Thymus (tissue), 11 donors: ENCODE results near the gene VILL. TPM values are rescaled to one million over a fixed set of nuclear protein-coding genes. Genes with fewer than 3 reads are reported as not detected.
"Not testable (repeated sequence)": the region's sequence is repeated elsewhere in the genome, so short reads cannot be mapped to it uniquely, and the experiment has no call there.

Source experiments
- DNase-seq, 9 donors: peaks; one replicate each; pipeline ENCODE4 v3.0.0-alpha.2; 2013; ENCODE audit warnings: low spot score in 9 of 9, low read depth in 6 of 9, missing footprints in 1 of 9
- H3K27ac ChIP-seq, 2 donors: one replicate each; pipeline ENCODE4 v1.5.1; 2013; ENCODE audit warnings: control low read depth in 1 of 2, low read depth in 1 of 2, low read length in 1 of 2, mild to moderate bottlenecking in 1 of 2, moderate library complexity in 1 of 2
- H3K27me3 ChIP-seq, 2 donors: one replicate each; pipeline ENCODE4 v1.5.1; 2013; ENCODE audit warnings: low read length in 1 of 2; ENCODE audit not compliant: control insufficient read depth in 2 of 2, insufficient read depth in 1 of 2
- H3K36me3 ChIP-seq, 2 donors: one replicate each; pipeline ENCODE4 v1.5.1; 2013; ENCODE audit warnings: low read length in 1 of 2, mild to moderate bottlenecking in 1 of 2, moderate library complexity in 1 of 2; ENCODE audit not compliant: control insufficient read depth in 2 of 2, insufficient read depth in 2 of 2
- H3K4me1 ChIP-seq, 2 donors: one replicate each; pipeline ENCODE4 v1.5.1; 2013; ENCODE audit warnings: low read length in 2 of 2; ENCODE audit not compliant: control insufficient read depth in 2 of 2, insufficient read depth in 2 of 2
- H3K4me3 ChIP-seq, 2 donors: one replicate each; pipeline ENCODE4 v1.5.1; 2013; ENCODE audit warnings: low read length in 2 of 2, control low read depth in 1 of 2, mild to moderate bottlenecking in 1 of 2
- H3K9me3 ChIP-seq, 2 donors: one replicate each; pipeline ENCODE4 v1.5.1; 2013; ENCODE audit warnings: low read length in 1 of 2, mild to moderate bottlenecking in 1 of 2; ENCODE audit not compliant: control insufficient read depth in 2 of 2, insufficient read depth in 1 of 2
- whole genome bisulfite sequencing: extraction: QIAGEN DNeasy Blood & Tissue Kit; methylation state at CpG from one replicate; pipeline ENCODE4 v1.1.7; 2013; 5-methylcytosine and 5-hydroxymethylcytosine counted together
- polyA plus RNA-seq: library from polyadenylated mRNA; stranded (reverse); fragments of 200-250 nt; gene quantifications from one replicate; pipeline ENCODE4 v1.2.3, GENCODE V29; 2013
- total RNA-seq: library from RNA; stranded (reverse); fragments of 120-200 nt; gene quantifications from one replicate; pipeline ENCODE4 v1.2.4, GENCODE V29; 2013
- donor health status: healthy.

VILL gene
- total and polyA plus RNA-seq, 2 donors = 13.0 to 24.5 TPM

DNA sequence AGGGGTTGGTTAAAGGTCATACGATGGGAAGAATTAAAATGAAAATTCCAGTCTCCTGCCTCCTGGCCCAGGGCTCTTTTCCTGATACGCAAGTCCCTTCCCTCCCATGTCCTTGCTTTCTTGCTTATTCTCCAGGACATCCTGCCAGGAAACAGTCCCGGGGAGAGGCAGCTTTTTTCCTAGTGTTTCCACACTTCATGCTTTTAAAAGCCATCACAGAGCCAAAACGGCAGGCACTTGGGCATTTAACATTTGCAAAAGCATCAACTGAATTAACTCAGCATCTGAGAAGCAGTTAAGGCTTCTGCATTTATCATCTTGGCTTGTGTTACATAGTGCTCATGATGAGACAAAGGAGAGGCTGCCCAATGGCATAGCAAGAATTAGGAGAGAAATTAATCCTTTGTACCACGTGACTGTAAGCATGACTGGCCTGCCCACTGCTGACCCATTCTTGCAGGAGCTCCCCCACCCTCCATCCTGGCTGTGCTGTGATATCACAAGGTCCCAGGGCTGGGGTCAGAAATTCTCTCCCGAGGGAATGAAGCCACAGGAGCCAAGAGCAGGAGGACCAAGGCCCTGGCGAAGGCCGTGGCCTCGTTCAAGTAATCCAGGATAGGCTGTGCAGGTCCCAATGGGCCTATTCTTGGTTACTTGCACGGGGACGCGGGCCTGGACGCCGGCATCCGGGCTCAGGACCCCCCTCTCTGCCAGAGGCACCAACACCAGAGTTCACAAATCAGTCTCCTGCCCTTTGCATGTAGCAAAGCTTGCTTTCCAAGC lies 21.6 kb upstream of the VILL start:
- no peak overlapping the region for H3K4me3 ChIP-seq
- WGBS = 97% methylated on average over 15 of the region's 15 CpGs
- no peak for DNase-seq
- H3K4me1 ChIP-seq = peaks cover 0 to 10% of the 10 kb centered on the region in 2 donors
- H3K27me3 ChIP-seq = no peaks in the 10 kb centered on the region
- H3K27ac ChIP-seq = no peak overlapping the region
- no peaks in the 10 kb centered on the region for H3K9me3 ChIP-seq
- H3K36me3 ChIP-seq = no peaks in the 10 kb centered on the region

DNA sequence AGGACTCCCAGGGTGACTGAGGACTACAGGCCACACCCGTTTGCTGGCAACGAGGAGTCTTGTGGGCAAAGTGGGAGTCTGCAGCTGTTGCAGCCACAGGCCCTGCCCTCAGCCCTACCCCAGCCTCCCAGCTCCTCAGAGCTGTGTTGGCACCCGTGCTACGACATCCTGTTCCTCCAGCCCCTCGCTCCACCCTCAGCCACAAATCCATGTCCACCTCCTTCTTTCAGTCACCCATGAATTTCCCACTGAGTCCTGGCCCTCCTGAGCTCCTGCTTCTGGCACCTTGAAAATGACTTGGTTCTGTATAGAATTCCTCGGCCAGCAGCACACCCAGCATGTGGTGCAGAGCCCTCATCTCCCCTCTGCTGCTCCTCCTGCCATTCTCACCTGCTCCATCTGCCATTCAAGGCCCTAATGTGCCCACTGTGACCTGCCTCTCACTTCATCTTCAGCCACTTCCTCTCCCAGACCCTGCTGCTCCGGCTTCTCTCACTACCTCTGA lies 20.9 kb upstream of the VILL start:
- no peaks in the 10 kb centered on the region for H3K27me3 ChIP-seq
- WGBS = 47% methylated on average over 7 of the region's 7 CpGs
- H3K9me3 ChIP-seq = no peaks in the 10 kb centered on the region
- H3K4me3 ChIP-seq = no peak overlapping the region
- no peaks in the 10 kb centered on the region for H3K36me3 ChIP-seq
- H3K27ac ChIP-seq = no peak overlapping the region
- peaks cover 0 to 10% of the 10 kb centered on the region in 2 donors for H3K4me1 ChIP-seq
- no peak for DNase-seq

DNA sequence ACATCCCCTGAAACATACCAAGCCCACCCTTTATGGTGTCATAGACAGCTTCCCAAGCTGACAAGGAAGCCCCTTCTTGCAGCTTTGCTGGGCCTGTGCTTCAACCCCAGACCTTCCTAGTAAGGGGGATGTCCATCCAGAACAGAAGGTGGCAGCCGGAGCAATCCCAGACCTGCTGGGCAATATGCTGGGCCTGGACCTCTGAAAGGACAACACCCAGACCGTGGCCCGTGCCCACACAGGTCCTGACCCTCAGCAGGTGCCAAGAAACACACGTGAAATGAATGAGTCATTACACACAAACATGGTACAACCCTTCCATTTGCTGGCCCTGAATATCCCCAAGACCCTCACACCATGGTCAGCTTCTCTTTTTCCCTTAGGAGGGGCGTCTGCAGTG lies 19.8 kb upstream of the VILL start:
- 96% methylated on average over 5 of the region's 5 CpGs for WGBS
- Histone ChIP-seq H3K4me1 (peaks cover 0 to 13% of the 10 kb centered on the region in 2 donors), H3K36me3 (peaks cover 3 to 4% of the 10 kb centered on the region in 2 donors), H3K4me3 (no peak overlapping the region), H3K27ac (no peak overlapping the region), H3K27me3 (no peaks in the 10 kb centered on the region), H3K9me3 (no peaks in the 10 kb centered on the region)
- DNase-seq = no peak

DNA sequence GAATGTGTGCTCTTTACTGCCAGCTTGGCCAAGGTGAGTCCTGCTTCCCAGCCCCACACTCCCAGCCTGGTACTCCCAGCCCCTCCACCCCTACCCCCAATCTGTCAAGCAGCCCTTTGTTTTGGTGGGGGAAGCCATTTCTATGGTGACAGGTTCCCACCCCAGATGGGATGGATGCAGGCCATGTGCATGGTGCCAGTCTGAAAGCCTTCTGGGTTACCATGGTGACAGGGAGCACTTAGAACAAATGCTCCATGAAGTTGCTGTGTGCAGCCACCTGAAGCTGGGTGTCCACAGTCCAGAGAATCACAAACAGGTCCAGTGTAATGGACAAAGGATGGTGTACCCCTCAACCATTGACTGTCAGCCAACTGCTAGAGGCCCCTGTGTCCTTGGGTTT lies 19.1 kb upstream of the VILL start:
- peaks cover 4 to 8% of the 10 kb centered on the region in 2 donors for H3K36me3 ChIP-seq
- peaks cover 0 to 13% of the 10 kb centered on the region in 2 donors for H3K4me1 ChIP-seq

DNA sequence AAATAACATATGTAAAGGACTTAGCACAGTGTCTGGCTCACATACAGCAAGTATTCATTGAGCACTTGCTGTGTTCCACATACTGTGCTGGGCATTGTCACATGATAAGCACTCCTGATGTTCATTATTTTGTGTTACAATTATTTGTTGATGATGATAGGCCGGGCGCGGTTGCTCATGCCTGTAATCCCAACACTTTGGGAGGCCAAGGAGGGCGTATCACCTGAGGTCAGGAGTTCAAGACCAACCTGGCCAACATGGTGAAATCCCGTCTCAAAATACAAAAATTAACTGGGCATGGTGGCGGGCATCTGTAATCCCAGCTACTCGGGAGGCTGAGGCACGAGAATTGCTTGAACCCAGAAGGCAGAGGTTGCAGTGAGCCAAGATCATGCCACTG lies 18.5 kb upstream of the VILL start:
- not testable (repeated sequence) for H3K4me3 ChIP-seq, DNase-seq, H3K27ac ChIP-seq, H3K27me3 ChIP-seq, H3K36me3 ChIP-seq, H3K9me3 ChIP-seq
- WGBS = 98% methylated on average over 8 of the region's 8 CpGs
- peaks cover 0 to 13% of the 10 kb centered on the region in 2 donors for H3K4me1 ChIP-seq

More for the DNA sequence above, 19.1 kb upstream of the VILL start:
- DNase-seq = no peak
- no peaks in the 10 kb centered on the region for H3K9me3 ChIP-seq
- H3K27ac ChIP-seq = no peak overlapping the region
- H3K27me3 ChIP-seq = no peaks in the 10 kb centered on the region
- H3K4me3 ChIP-seq = no peak overlapping the region

DNA sequence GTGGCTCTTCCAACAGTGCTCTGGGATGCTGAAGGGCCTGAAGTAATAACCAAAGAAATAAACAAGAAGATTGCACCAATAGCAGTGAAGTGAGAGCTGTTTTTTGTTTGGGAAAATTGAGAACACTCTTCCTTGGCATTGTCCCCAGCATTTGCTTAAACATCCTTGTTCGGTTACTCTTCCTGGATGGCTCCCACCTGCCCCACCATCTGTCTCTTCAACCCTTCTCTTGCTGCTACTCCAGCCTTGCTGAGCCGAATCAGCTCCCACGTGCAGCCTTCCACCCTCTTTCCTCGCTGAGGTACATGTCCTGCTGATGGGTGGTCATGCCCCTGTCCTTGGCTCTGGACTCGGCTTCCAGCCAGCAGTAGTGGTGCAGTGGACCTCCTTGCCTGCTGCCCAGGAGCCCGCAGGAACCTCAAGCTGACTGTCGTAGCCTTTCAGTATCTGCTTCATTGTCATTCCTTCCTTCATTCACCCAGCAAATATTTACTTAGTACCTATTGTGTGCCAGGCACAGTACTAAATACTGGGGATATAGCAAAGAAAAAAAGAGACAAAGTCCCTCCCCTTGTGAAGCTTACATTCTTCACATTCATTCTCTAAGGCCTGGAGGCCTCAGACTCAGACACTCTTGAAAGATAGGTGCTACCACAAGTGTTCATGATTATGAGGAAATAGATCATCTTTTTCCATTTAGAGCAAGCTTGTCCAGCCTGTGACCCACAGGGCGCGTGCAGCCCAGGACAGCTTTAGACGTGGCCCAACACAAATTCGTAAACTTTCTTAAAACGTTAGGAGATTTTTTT lies 17.1 kb upstream of the VILL start:
- Histone ChIP-seq H3K36me3 (peaks cover 4 to 8% of the 10 kb centered on the region in 2 donors), H3K9me3 (no peaks in the 10 kb centered on the region), H3K4me3 (no peak overlapping the region), H3K4me1 (peaks cover 0 to 13% of the 10 kb centered on the region in 2 donors), H3K27ac (no peak overlapping the region), H3K27me3 (no peaks in the 10 kb centered on the region)
- DNase-seq = no peak
- WGBS = 97% methylated on average over 12 of the region's 12 CpGs

DNA sequence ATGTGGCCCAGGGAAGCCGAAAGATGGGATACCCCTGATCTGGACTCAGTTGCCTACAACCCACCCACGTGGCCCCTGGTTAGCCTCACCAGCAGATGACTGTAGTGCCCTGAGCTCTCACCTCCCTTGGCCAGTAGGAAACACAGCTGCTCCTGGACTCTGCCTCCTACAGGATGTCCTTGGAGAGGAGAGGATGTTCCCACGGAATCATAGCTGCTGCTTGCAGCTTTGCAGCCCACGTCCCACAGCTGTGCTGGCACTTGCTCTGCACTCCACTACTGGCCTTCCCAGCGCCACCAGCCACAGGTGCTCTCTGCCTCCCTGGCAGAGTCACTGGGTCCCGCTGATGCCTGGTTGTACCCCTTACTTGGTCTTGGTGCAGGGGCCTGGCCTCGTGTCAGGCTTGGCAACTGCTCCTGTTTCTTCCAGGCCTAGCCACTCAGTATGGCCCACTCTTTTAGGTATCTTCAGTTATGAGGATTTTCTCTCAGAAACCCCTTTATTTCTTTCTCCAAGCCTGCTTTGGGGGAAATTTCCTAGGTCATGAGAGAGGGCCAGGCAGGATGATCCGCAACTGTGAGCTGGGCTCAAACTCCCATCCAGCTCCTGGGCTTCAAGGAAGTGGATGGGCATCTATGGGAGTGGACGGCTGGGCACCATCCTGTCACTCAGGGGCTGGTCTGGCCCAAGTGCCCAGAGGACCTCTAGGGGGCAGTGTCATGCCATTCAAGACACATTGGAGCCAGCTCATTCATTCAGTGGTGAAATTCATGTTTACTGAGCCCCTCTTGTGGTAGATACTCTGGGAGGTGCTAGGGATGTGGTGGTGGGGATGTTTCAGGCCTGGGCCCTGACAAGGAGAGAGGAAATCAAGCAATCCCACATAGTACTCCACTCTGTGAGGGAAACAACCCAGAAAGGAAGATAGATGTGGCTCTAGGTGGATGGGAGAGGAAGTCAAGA lies 16.2 kb upstream of the VILL start:
- Histone ChIP-seq H3K4me1 (peaks cover 0 to 9% of the 10 kb centered on the region in 2 donors), H3K27me3 (no peaks in the 10 kb centered on the region), H3K27ac (no peak overlapping the region), H3K9me3 (no peaks in the 10 kb centered on the region), H3K36me3 (peaks cover 4 to 8% of the 10 kb centered on the region in 2 donors), H3K4me3 (no peak overlapping the region)
- peak in 4 of 9 donors; percentile 59 to 82 (median 68) for DNase-seq
- WGBS = 90% methylated on average over 9 of the region's 9 CpGs

DNA sequence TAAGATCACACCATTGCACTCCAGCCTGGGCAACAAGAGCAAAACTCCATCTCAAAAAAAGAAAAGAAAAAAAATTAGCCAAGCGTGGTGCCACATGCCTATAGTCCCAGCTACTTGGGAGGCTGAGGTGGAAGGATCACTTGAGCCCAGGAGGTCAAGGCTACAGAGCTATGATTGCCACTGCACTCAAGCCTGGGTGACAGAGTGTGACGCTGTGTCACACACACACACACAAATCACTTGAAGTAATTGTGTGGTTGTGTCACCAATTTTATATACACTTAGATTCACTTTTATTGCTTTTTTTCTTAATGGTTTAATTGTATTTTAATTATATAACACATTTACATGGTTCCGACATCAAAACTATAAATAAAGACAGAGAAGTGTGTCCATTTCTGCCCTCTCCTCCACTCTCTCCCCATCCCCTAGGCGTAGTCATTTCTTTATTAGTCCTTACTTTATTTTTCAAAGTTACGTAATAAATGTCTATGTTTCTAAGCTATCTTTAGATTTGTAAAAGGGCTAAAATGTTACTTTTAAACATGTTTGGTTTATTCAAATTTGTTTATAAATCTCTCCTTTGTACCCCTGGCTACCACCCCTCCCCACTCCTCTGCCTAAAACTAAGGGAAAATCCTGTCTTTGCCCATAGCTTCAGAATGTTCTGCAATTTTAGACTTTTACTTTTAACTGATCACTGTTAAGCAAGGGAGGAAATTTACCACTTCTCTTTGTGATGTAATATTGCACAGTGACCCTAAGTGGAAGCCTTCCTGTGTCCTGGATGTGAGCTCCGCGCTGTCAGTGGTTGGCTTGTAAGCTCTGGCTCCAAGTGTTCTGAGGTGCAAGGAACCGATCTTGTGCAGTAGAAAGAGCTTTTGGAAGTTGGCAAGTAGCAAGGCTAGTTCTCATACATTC lies 10.8 kb upstream of the VILL start:
- Histone ChIP-seq H3K9me3 (no peaks in the 10 kb centered on the region), H3K4me1 (peaks cover 0 to 7% of the 10 kb centered on the region in 2 donors), H3K27ac (no peak overlapping the region), H3K27me3 (no peaks in the 10 kb centered on the region), H3K4me3 (no peak overlapping the region), H3K36me3 (peaks cover 4 to 8% of the 10 kb centered on the region in 2 donors)
- 98% methylated on average over 8 of the region's 8 CpGs for WGBS
- DNase-seq = no peak
